GM23248 (cell line): Measurements from ENCODE around the gene SLC44A2. TPM values are rescaled to one million over a fixed set of nuclear protein-coding genes. Genes with fewer than 3 reads are reported as not detected.

ENCODE experiments used
- DNase-seq: peaks from one replicate; pipeline ENCODE4 v3.0.0-alpha.2; 2015
- H2AFZ ChIP-seq: fragments of 200-600 bp; sonication (generic); 2 replicates; pipeline ENCODE4 v1.6.1; 2016; ENCODE audit warnings: antibody characterized with exemption
- H3F3A ChIP-seq: fragments of 200-600 bp; sonication (generic); 2 replicates; pipeline ENCODE4 v1.6.1; 2016; ENCODE audit warnings: mild to moderate bottlenecking, antibody characterized with exemption, mixed run types; ENCODE audit not compliant: insufficient read depth
- H3K27ac ChIP-seq: fragments of 200-600 bp; sonication (generic); 2 replicates; pipeline ENCODE4 v1.5.1; 2016; ENCODE audit warnings: mild to moderate bottlenecking
- H3K27me3 ChIP-seq: fragments of 200-600 bp; sonication (generic); replicated peaks from 2 replicates; pipeline ENCODE4 v1.6.1; 2016; ENCODE audit warnings: mild to moderate bottlenecking; ENCODE audit not compliant: insufficient read depth
- H3K36me3 ChIP-seq: fragments of 200-600 bp; sonication (generic); 2 replicates; pipeline ENCODE4 v1.6.1; 2016; ENCODE audit warnings: low read depth, mild to moderate bottlenecking
- H3K4me1 ChIP-seq: fragments of 200-600 bp; sonication (generic); 2 replicates; pipeline ENCODE4 v1.6.1; 2016; ENCODE audit warnings: mild to moderate bottlenecking; ENCODE audit not compliant: insufficient read depth
- H3K4me2 ChIP-seq: fragments of 200-600 bp; sonication (generic); one replicate; pipeline ENCODE4 v1.6.1; 2016; ENCODE audit warnings: mild to moderate bottlenecking; ENCODE audit not compliant: unreplicated experiment
- H3K4me3 ChIP-seq: fragments of 200-600 bp; sonication (generic); 2 replicates; pipeline ENCODE4 v1.5.1; 2016; ENCODE audit warnings: mild to moderate bottlenecking
- H3K79me2 ChIP-seq: fragments of 200-600 bp; sonication (generic); 2 replicates; pipeline ENCODE4 v1.6.1; 2016; ENCODE audit warnings: mild to moderate bottlenecking; ENCODE audit not compliant: insufficient read depth
- H3K9ac ChIP-seq: fragments of 200-600 bp; sonication (generic); 2 replicates; pipeline ENCODE4 v1.6.1; 2016; ENCODE audit warnings: mild to moderate bottlenecking
- H3K9me2 ChIP-seq: fragments of 200-600 bp; sonication (generic); 2 replicates; pipeline ENCODE4 v1.6.1; 2016; ENCODE audit warnings: mixed run types, mild to moderate bottlenecking, moderate library complexity; ENCODE audit not compliant: insufficient read depth
- H3K9me3 ChIP-seq: fragments of 200-600 bp; sonication (generic); one replicate; pipeline ENCODE4 v1.6.1; 2017; ENCODE audit warnings: low read depth
- H4K20me1 ChIP-seq: fragments of 200-600 bp; sonication (generic); 2 replicates; pipeline ENCODE4 v1.6.0; 2016; ENCODE audit not compliant: insufficient read depth
- EZH2 ChIP-seq: fragments of 200-600 bp; sonication (generic); IDR thresholded peaks from 2 replicates; pipeline ENCODE4 v1.6.1; 2018; ENCODE audit warnings: antibody characterized with exemption, mild to moderate bottlenecking; ENCODE audit not compliant: insufficient read depth, poor library complexity, severe bottlenecking
- EZH2phosphoT487 ChIP-seq: fragments of 200-600 bp; sonication (generic); IDR thresholded peaks from 2 replicates; pipeline ENCODE4 v1.6.1; 2018; ENCODE audit warnings: antibody characterized with exemption, moderate library complexity, mild to moderate bottlenecking, low read depth; ENCODE audit not compliant: insufficient read depth
- WGBS, 2 experiments: methylation state at CpG; one replicate each; pipeline ENCODE4 v1.1.6; 2015 to 2017; ENCODE audit warnings: low lambda C conversion rate in 2 of 2, low coverage in 1 of 2; ENCODE audit errors: missing lambda C conversion rate in 2 of 2; 5-methylcytosine and 5-hydroxymethylcytosine counted together
- in situ Hi-C: fragments of 300-500 bp; cut with MboI; formaldehyde crosslinking; loops from 2 replicates; pipeline ENCODE4 v1.15.0; 2020
- polyA plus RNA-seq: library from polyadenylated mRNA; unstranded; fragments of >200 nt; fragmentation: Nextera tagmentation; extraction: Ambion mirVana; gene quantifications from 2 replicates; pipeline ENCODE4 v1.2.1, GENCODE V29; 2016
- total RNA-seq: library from RNA; depleted of rRNA; stranded (reverse); fragments of >200 nt; shearing (Covaris generic); gene quantifications from 2 replicates; pipeline ENCODE4 v1.2.3, GENCODE V29; 2014

Gene SLC44A2
- total and polyA plus RNA-seq, 2 experiments from 2014 or later, result 17.4 to 44.5 TPM

DNA sequence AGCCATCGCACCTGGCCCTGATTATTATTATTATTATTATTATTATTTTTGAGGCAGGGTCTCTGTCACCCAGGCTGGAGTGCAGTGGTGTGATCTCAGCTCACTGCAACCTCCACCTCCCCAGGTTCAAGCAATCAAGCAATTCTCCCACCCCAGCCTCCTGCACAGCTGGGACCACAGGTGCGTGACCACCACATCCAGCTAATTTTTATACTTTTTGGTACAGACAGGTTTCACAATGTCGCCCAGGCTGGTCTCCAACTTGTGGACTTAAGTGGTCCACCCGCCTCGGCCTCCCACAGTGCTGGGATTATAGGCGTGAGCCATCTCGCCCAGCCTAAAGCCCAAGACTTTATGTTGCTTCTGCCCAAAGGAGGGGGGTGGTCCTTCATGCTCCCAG, 32.2 kb upstream of the SLC44A2 start:
- Histone ChIP-seq H2AFZ (no peak overlapping the region), H3K4me3 (no peak overlapping the region), H3K9ac (no peak overlapping the region), H3K9me2 (no peaks in the 10 kb centered on the region), H4K20me1 (no peaks in the 10 kb centered on the region), H3K36me3 (no peaks in the 10 kb centered on the region), H3K9me3 (no peaks in the 10 kb centered on the region), H3F3A (no peaks in the 10 kb centered on the region), H3K27me3 (no peaks in the 10 kb centered on the region; the same call in 1 of the 2 replicates), H3K79me2 (no peaks in the 10 kb centered on the region), H3K27ac (no peak overlapping the region), H3K4me1 (no peaks in the 10 kb centered on the region), H3K4me2 (no peak overlapping the region)
- WGBS, 2 experiments, result 77 to 85% methylated on average over 7 of the region's 7 CpGs
- no peak for DNase-seq
- TF ChIP-seq EZH2phosphoT487 (no peak), EZH2 (no peak)
- in situ Hi-C loops, result no loop called here

- Histone ChIP-seq H3K9me2 (no peaks in the 10 kb centered on the region), H3K4me2 (no peak overlapping the region), H3F3A (no peaks in the 10 kb centered on the region), H3K27me3 (no peaks in the 10 kb centered on the region; the same call in 1 of the 2 replicates), H3K27ac (no peak overlapping the region), H2AFZ (no peak overlapping the region), H3K79me2 (no peaks in the 10 kb centered on the region), H4K20me1 (no peaks in the 10 kb centered on the region), H3K36me3 (no peaks in the 10 kb centered on the region), H3K4me1 (no peaks in the 10 kb centered on the region), H3K4me3 (no peak overlapping the region), H3K9ac (no peak overlapping the region), H3K9me3 (no peaks in the 10 kb centered on the region)
- 40% methylated on average over 7 to 9 of the region's 9 CpGs for WGBS, 2 experiments
- no peak for TF ChIP-seq EZH2
- no peak for TF ChIP-seq EZH2phosphoT487
- in situ Hi-C loops, result no loop called here
- no peak for DNase-seq
Measured at GRCh38 chr19:10593820-10594637, 31.3 kb upstream of the SLC44A2 start.

- Histone ChIP-seq H3K27ac (no peak overlapping the region), H3K9me2 (no peaks in the 10 kb centered on the region), H3K9ac (no peak overlapping the region), H3K79me2 (no peaks in the 10 kb centered on the region), H3F3A (no peaks in the 10 kb centered on the region), H3K4me1 (0 out of 2 replicates have a peak, but pooled peaks cover 3% of the 10 kb centered on the region), H3K9me3 (no peaks in the 10 kb centered on the region), H3K4me3 (no peak overlapping the region), H3K36me3 (no peaks in the 10 kb centered on the region), H3K27me3 (0 out of 2 replicates have a peak, but pooled peaks cover 3% of the 10 kb centered on the region), H4K20me1 (no peaks in the 10 kb centered on the region), H3K4me2 (no peak overlapping the region), H2AFZ (no peak overlapping the region)
- DNase-seq, result no peak
- in situ Hi-C loops, result no loop called here
- TF ChIP-seq EZH2 (no peak), EZH2phosphoT487 (no peak)
- 94% methylated on average over 5 of the region's 5 CpGs for WGBS, 2 experiments
Measured at GRCh38 chr19:10600149-10600548, 25.2 kb upstream of the SLC44A2 start.

GRCh38 chr19:10601999-10602329, 23.4 kb upstream of the SLC44A2 start:
- no peaks in the 10 kb centered on the region for H3F3A ChIP-seq
- in situ Hi-C loops, result no loop called here
- no peaks in the 10 kb centered on the region for H3K36me3 ChIP-seq
- H3K9me3 ChIP-seq, result no peaks in the 10 kb centered on the region
- no peaks in the 10 kb centered on the region for H4K20me1 ChIP-seq
- 0 out of 2 replicates have a peak, but pooled peaks cover 3% of the 10 kb centered on the region for H3K27me3 ChIP-seq
- DNase-seq, result no peak
- H2AFZ ChIP-seq, result peak overlapping the region; percentile 61
- H3K79me2 ChIP-seq, result no peaks in the 10 kb centered on the region
- no peaks in the 10 kb centered on the region for H3K9me2 ChIP-seq
- H3K9ac ChIP-seq, result no peak overlapping the region
- WGBS, 2 experiments, result 8 to 19% methylated on average over 7 of the region's 7 CpGs
- 0 out of 2 replicates have a peak overlapping the region, but pooled peaks have one; percentile 21 for H3K4me3 ChIP-seq
- 0 out of 2 replicates have a peak, but pooled peaks cover 3% of the 10 kb centered on the region for H3K4me1 ChIP-seq
- no peak overlapping the region for H3K4me2 ChIP-seq
- H3K27ac ChIP-seq, result no peak overlapping the region
- no peak for TF ChIP-seq EZH2
- TF ChIP-seq EZH2phosphoT487, result no peak
